GM21619 (cell line): Measurements from ENCODE around the gene DYNC1LI1.
A peak's percentile ranks its signal among the peaks of the same experiment; 100 is the strongest.

Source experiments
- ATAC-seq: cut with Tn5 transposase; IDR thresholded peaks from one replicate; pipeline ENCODE4 v1.9.1; 2021; ENCODE audit not compliant: unreplicated experiment

DYNC1LI1 gene

DNA sequence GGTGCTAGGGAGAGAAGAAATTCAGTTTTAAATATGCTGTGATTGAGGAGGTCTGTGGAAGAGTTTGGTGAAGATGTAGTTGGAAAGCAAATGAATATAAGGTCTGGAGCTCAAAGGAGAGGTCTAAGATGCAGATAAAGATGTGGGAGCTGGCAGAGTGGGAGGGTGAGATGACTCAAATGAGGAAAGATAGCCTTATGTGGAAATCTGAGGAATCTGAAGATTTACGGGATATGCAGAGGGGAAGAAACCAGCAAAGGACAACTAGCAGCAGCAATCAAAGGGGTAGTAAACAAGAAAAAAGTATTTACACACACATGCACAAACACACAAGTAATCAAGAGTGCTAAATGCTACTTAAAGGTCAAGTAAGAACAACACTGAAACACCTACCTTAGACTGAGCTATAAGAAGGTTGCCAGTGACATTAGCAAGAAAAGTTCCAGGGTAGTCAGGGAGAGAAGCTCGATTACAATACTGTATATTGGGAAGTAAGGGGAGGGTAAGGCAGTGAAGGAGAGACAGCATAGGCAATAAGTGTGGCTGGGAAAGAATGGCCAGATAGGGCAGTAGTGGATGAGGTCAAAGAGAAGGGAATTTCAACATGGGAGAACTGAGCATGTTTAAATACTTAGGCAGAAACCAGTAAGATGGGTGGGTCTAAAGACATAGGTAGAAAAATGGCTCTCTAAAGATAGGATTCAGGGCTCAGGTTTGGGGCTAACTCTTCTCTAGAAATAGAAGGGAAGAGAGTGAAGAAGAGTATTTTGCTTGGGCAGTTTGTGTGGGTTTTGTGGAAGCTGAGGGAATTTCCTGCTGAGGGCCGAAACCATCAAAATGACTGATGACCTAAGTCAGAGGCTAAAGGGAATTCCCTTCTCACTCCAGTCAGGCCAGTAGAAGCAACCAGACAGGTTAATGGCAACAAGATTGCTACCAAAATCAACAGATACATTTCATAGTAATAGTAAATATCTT is 76.9 kb downstream of the DYNC1LI1 start:
- ATAC-seq = peak; percentile 76

GRCh38 chr3:32492684-32493436 is 77.8 kb downstream of the DYNC1LI1 start:
- no peak for ATAC-seq

GRCh38 chr3:32488474-32489008 is 82.1 kb downstream of the DYNC1LI1 start:
- ATAC-seq = no peak

- ATAC-seq = no peak
Observed at GRCh38 chr3:32487781-32488473, 82.7 kb downstream of the DYNC1LI1 start.

DNA sequence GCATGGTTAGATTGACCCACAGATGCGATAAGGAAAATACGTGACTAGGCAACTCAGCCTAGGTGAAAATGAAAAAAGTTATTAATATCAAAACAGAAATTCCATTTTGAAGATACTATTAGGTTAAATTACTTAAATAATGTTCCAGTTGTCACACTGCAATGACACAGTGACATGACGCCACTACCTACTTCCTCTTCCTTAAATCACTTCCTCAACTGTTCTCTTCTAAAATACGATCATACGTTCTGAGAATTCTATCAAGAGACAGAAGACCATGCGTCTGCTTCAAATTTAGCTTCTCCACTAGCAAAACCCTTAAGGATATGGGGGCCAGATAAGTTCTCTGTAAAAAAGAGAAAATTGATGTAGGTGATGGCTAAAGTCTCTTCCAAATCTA is 86.2 kb downstream of the DYNC1LI1 start:
- ATAC-seq = no peak

DNA sequence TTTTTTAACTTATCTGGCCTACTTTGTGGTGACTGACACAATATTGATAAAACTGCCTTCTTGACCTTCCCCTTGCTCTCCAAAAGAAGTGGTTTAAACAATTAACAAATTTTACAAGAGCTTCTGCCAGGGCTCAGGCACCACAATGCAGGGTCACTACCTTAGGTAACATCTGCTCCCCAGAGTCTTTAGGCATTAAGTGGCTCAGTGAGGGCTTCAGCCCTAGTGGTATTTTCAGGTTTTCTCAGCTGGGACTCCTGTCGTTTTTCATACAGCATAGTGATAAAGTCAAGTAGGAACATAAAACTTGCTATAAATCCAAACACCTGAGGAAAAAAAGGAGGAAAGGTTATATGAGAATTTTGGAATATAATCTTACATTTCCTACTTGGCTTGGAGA is 86.9 kb downstream of the DYNC1LI1 start:
- no peak for ATAC-seq

GRCh38 chr3:32482693-32483092 is 88.0 kb downstream of the DYNC1LI1 start:
- ATAC-seq = no peak

DNA sequence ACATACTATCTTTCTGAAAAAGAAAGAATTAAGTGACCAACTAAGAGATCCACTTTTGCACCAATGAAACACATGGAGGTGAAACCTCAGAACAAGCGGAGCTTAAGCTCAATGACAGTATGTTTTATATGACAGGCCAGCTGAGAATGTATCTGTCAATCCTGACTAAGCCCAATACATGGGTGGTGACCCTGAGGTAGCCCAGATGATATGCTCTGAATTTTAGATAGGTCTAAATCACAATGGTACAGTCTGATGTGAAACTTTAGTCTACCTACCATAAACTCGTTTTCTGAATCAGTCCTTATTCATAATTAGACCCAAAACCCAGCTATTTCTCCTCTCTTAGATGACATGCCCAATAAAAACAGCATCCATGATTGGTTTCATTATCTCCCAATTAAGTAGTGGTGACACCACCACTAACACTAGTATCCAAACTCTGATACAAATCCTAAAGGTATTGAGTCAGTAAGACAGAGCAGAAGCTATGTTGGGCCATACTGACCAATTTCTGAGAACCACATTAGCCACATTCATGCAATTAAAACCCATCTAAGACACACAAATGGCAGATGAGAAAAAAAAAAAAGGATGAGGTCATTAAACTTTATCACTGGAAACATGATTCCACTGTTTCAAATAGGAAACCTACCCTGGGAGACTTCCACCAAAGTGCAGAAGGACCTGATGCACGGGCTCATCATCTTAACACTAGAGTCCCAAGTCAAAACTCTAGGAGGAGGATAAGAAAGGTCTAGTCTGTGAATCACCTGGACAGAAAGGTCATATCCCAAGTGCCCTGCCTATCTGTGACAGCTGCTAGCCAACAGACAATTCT is 88.6 kb downstream of the DYNC1LI1 start:
- no peak for ATAC-seq

- ATAC-seq = no peak
Observed at GRCh38 chr3:32480604-32481003, 90.1 kb downstream of the DYNC1LI1 start.
